ENCODE results near the gene VWA3B. TPM values are rescaled to one million over a fixed set of nuclear protein-coding genes. Genes with fewer than 3 reads are reported as not detected.

The VWA3B gene
- total RNA-seq, 1 donor from 2014 or later: not detected

DNA sequence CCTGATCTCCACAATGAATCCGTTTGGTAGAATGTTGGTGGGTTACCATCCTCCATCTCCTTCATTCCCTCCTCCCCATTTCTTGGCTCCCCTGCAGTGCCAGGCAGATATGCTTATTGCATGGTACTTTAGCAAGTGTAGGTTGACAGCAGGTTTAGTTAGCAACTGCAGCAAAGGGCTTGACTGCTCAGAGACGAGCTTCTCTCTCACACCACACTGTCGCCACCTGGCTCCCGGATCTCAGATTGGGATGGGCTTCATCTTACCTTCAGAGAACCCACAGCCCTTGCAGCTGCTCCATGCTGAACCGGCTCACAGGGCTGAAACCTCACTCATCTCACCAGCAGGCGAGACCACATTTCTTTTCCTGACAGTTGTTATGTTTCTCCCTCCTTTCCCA, 88.8 kb downstream of the VWA3B start:
- no peaks in the 10 kb centered on the region for H3K36me3 Mint-ChIP-seq
- H3K27ac Mint-ChIP-seq: no peak overlapping the region
- no peak for DNase-seq (ENCODE audit: low spot score in 2 of 2, unreplicated experiment in 2 of 2)
- TF ChIP-seq, protein P1, sequence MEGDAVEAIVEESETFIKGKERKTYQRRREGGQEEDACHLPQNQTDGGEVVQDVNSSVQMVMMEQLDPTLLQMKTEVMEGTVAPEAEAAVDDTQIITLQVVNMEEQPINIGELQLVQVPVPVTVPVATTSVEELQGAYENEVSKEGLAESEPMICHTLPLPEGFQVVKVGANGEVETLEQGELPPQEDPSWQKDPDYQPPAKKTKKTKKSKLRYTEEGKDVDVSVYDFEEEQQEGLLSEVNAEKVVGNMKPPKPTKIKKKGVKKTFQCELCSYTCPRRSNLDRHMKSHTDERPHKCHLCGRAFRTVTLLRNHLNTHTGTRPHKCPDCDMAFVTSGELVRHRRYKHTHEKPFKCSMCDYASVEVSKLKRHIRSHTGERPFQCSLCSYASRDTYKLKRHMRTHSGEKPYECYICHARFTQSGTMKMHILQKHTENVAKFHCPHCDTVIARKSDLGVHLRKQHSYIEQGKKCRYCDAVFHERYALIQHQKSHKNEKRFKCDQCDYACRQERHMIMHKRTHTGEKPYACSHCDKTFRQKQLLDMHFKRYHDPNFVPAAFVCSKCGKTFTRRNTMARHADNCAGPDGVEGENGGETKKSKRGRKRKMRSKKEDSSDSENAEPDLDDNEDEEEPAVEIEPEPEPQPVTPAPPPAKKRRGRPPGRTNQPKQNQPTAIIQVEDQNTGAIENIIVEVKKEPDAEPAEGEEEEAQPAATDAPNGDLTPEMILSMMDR (IDR thresholded peaks at IDR 0.05; ENCODE audit: unreplicated experiment): no peak
- H3K27me3 Mint-ChIP-seq (ENCODE audit: low read depth): peaks cover 40% of the 10 kb centered on the region
- no peak overlapping the region for H3K4me3 Mint-ChIP-seq
- H3K4me1 Mint-ChIP-seq: no peaks in the 10 kb centered on the region
- H3K9me3 Mint-ChIP-seq: peaks cover 5% of the 10 kb centered on the region

DNA sequence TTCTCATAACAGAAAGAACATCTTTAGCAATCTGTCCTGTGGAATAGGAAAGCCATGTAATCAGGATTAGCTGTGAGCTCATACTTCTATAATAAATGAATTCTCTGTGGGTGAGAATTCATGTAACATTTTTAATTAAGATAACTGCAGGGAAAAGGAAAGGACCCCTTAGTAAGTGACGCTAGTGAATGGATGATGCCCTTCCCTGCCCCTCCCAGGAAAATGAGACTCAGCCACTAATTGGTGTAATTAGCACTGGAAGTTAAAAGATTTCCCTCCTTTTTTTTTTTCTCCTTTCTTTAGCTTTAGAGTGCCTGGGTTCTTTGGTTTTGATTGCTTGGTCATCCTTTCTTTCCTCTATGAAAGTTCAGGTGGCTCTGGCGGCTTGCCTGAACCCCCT, 90.3 kb downstream of the VWA3B start:
- Mint-ChIP-seq H3K27me3 (ENCODE audit: low read depth) (peaks cover 40% of the 10 kb centered on the region), H3K4me3 (no peak overlapping the region), H3K4me1 (no peaks in the 10 kb centered on the region), H3K9me3 (no peaks in the 10 kb centered on the region), H3K36me3 (no peaks in the 10 kb centered on the region), H3K27ac (no peak overlapping the region)
- TF ChIP-seq, protein P1 (IDR thresholded peaks at IDR 0.05; ENCODE audit: unreplicated experiment): no peak
- DNase-seq (ENCODE audit: low spot score in 2 of 2, unreplicated experiment in 2 of 2): no peak

DNA sequence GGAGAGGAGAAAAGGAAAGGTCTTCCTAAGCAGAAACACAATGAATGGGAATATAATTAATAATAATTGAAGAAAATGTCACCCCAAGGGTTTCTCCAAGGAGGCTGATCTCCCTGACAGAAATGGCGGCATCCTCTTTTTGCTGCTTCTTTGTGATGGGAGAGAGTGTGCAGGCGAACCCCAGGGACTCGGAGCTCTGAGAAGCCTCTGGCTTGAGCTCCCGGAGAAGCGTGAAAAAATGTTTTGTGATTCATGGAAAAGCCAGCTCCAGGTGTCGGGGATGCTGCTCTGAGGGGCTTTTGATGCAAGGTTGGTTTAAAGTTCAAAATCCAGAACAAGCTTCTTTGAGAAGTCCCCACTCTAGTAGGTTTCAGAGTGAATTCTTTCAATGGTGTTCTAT, 91.0 kb downstream of the VWA3B start:
- H3K4me1 Mint-ChIP-seq: no peaks in the 10 kb centered on the region
- H3K27ac Mint-ChIP-seq: no peak overlapping the region
- H3K36me3 Mint-ChIP-seq: no peaks in the 10 kb centered on the region
- DNase-seq (ENCODE audit: low spot score in 2 of 2, unreplicated experiment in 2 of 2): no peak
- H3K9me3 Mint-ChIP-seq: no peaks in the 10 kb centered on the region
- peaks cover 40% of the 10 kb centered on the region for H3K27me3 Mint-ChIP-seq (ENCODE audit: low read depth)
- TF ChIP-seq, protein P1 (IDR thresholded peaks at IDR 0.05; ENCODE audit: unreplicated experiment): no peak
- H3K4me3 Mint-ChIP-seq: no peak overlapping the region

- H3K4me3 Mint-ChIP-seq: no peak overlapping the region
- TF ChIP-seq, protein P1 (IDR thresholded peaks at IDR 0.05; ENCODE audit: unreplicated experiment): no peak
- peaks cover 36% of the 10 kb centered on the region for H3K27me3 Mint-ChIP-seq (ENCODE audit: low read depth)
- no peak for DNase-seq (ENCODE audit: low spot score in 2 of 2, unreplicated experiment in 2 of 2)
- H3K9me3 Mint-ChIP-seq: no peaks in the 10 kb centered on the region
- no peaks in the 10 kb centered on the region for H3K36me3 Mint-ChIP-seq
- H3K27ac Mint-ChIP-seq: no peak overlapping the region
- no peaks in the 10 kb centered on the region for H3K4me1 Mint-ChIP-seq
Observed at GRCh38 chr2:98180456-98180855, 93.5 kb downstream of the VWA3B start.

GRCh38 chr2:98181346-98181745, 94.4 kb downstream of the VWA3B start:
- DNase-seq (ENCODE audit: low spot score in 2 of 2, unreplicated experiment in 2 of 2): no peak
- peaks cover 29% of the 10 kb centered on the region for H3K27me3 Mint-ChIP-seq (ENCODE audit: low read depth)
- no peak overlapping the region for H3K4me3 Mint-ChIP-seq
- no peaks in the 10 kb centered on the region for H3K36me3 Mint-ChIP-seq
- no peaks in the 10 kb centered on the region for H3K9me3 Mint-ChIP-seq
- H3K4me1 Mint-ChIP-seq: no peaks in the 10 kb centered on the region
- TF ChIP-seq, protein P1 (IDR thresholded peaks at IDR 0.05; ENCODE audit: unreplicated experiment): no peak
- no peak overlapping the region for H3K27ac Mint-ChIP-seq

DNA sequence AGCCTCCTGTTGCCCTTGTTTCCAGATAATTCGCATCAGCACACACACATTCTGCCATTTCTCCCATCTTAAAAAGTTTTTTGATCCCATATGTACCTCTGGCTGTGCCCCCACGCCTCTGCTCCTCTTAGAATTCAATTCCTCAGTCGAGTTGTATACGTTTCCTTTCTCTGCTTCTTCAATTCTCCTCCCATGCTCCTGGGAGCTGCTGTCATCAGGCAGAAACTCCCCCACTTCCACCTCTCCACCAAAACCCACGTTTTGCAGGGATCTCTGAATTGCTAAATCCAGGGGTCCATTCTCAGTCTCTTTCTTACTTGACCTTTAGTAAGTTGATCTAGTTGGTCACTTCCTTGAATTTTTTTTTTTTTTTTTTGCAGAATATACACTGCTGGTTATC, 98.8 kb downstream of the VWA3B start:
- Mint-ChIP-seq H3K9me3 (no peaks in the 10 kb centered on the region), H3K27ac (no peak overlapping the region)

More for the DNA sequence above, 98.8 kb downstream of the VWA3B start:
- TF ChIP-seq, protein P1 (IDR thresholded peaks at IDR 0.05; ENCODE audit: unreplicated experiment): no peak
- no peaks in the 10 kb centered on the region for H3K36me3 Mint-ChIP-seq
- no peak for DNase-seq (ENCODE audit: low spot score in 2 of 2, unreplicated experiment in 2 of 2)
- no peak overlapping the region for H3K4me3 Mint-ChIP-seq
- no peaks in the 10 kb centered on the region for H3K27me3 Mint-ChIP-seq (ENCODE audit: low read depth)
- no peaks in the 10 kb centered on the region for H3K4me1 Mint-ChIP-seq
